Inferior parietal cortex (tissue), 1 donor: ENCODE results near the gene BAG2.

ENCODE experiments used
- DNase-seq: peaks from one replicate; pipeline ENCODE4 v3.0.0-alpha.2; 2016; ENCODE audit errors: extremely low spot score

The BAG2 gene

GRCh38 chr6:57172136-57173055, at the start of gene BAG2:
Gene BAG2 (plus strand): TSS chr6:57172326. CDS start chr6:57172698, 372 bp downstream.
- DNase-seq: peak; percentile 69

GRCh38 chr6:57123111-57123510, 49.0 kb upstream of the BAG2 start:
- no peak for DNase-seq

GRCh38 chr6:57127763-57128162, 44.4 kb upstream of the BAG2 start:
- no peak for DNase-seq

GRCh38 chr6:57130661-57131177, 41.4 kb upstream of the BAG2 start:
- DNase-seq: no peak

GRCh38 chr6:57134954-57135353, 37.2 kb upstream of the BAG2 start:
- no peak for DNase-seq

GRCh38 chr6:57135885-57136284, 36.2 kb upstream of the BAG2 start:
- DNase-seq: no peak

GRCh38 chr6:57137350-57137749, 34.8 kb upstream of the BAG2 start:
- DNase-seq: no peak

GRCh38 chr6:57138026-57138425, 34.1 kb upstream of the BAG2 start:
- no peak for DNase-seq

- no peak for DNase-seq
These were observed 30.5 kb upstream of the BAG2 start for GRCh38 chr6:57141451-57142177.

- no peak for DNase-seq
These were observed 30.0 kb upstream of the BAG2 start for GRCh38 chr6:57142178-57142525.

- no peak for DNase-seq
These were observed 28.4 kb upstream of the BAG2 start for GRCh38 chr6:57143690-57144089.

GRCh38 chr6:57147401-57147800, 24.7 kb upstream of the BAG2 start:
- DNase-seq: no peak

- no peak for DNase-seq
These were observed 23.9 kb upstream of the BAG2 start for GRCh38 chr6:57147955-57148858.

GRCh38 chr6:57158658-57159057, 13.5 kb upstream of the BAG2 start:
- no peak for DNase-seq

- no peak for DNase-seq
These were observed 13.0 kb upstream of the BAG2 start for GRCh38 chr6:57159127-57159526.

GRCh38 chr6:57162028-57162427, 10.1 kb upstream of the BAG2 start:
- no peak for DNase-seq

- no peak for DNase-seq
These were observed 9.6 kb upstream of the BAG2 start for GRCh38 chr6:57162516-57162915.

GRCh38 chr6:57163956-57164355, 8.2 kb upstream of the BAG2 start:
- no peak for DNase-seq

- DNase-seq: no peak
These were observed 7.0 kb upstream of the BAG2 start for GRCh38 chr6:57165080-57165479.

- no peak for DNase-seq
These were observed 1.1 kb downstream of the BAG2 start for GRCh38 chr6:57173056-57173885.
